ENCODE data around the gene MINAR1.

The MINAR1 gene

GRCh38 chr15:79432345-79433275, 474 bp downstream of the MINAR1 start:
- DNase-seq = no peak

DNA sequence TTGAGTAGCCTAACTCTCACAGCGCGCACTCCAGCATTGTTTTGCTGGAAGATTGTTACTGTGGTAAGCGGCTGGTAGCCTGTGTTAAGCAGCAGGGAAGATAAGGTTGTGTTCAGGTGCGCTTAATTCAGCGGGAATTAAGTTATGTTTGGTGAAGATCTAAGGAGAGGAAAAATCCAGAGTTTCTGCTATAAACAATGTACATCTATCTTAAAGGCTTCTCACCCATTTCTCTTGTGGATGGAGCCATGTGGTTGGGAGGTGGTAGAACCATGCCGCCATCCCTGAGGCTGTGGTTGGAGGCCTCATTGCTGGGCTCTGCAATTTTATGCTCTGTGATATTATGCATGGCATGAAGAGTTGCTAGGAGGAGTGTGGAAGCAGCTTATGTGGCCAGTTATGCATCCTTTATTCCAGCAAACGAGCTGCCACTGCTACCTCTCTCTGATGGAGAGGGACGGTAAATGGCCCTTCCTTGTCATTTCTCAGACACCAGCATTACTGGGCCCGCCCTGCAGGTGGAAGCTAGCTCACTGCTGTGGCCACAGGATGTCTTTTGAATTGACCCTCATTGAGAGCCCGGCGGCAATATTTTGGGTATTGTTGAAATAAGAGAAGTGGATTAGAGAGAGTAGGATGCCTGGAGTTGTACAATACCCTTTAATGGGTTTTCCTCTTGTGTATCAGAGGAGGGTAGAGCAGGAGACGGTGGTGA, 1.3 kb downstream of the MINAR1 start:
- no peak for DNase-seq

- DNase-seq = no peak
Measured at GRCh38 chr15:79434361-79434760, 2.2 kb downstream of the MINAR1 start.

- no peak for DNase-seq
Measured at GRCh38 chr15:79436037-79436780, 4.1 kb downstream of the MINAR1 start.

DNA sequence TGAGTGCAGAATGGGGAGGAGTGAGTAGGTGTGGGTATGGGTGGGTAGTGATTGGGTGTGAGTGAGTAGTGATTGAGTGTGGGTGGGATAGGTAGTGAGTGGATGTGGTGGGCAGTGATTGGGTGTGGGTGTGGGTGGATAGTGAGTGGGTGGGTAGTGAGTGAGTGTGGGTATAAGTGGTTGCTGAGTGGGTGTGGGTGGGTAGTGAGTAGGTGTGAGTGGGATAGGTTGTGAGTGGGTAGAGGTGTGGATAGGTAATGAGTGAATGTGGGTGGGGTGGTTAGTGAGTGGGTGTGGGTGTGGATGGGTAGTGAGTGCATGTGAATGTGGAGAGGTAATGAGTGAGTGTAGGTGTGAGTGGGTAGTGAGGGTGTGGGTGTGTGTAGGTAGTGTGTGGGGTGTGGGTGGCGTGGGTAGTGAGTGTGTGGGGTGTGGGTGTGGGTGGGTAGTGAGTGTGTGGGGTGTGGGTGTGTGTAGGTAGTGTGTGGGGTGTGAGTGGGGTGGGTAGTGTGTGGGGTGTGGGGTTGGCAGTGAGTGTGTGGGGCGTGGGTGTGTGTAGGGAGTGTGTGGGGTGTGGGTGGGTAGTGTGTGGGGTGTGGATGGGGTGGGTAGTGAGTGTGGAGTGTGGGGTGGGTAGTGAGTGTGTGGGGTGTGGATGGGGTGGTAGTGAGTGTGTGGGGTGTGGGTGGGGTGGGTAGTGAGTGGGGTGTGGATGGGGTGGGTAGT, 5.3 kb downstream of the MINAR1 start:
- DNase-seq = no peak

- DNase-seq = no peak
Measured at GRCh38 chr15:79439236-79439635, 7.1 kb downstream of the MINAR1 start.

GRCh38 chr15:79440355-79440908, 8.3 kb downstream of the MINAR1 start:
- DNase-seq = no peak

DNA sequence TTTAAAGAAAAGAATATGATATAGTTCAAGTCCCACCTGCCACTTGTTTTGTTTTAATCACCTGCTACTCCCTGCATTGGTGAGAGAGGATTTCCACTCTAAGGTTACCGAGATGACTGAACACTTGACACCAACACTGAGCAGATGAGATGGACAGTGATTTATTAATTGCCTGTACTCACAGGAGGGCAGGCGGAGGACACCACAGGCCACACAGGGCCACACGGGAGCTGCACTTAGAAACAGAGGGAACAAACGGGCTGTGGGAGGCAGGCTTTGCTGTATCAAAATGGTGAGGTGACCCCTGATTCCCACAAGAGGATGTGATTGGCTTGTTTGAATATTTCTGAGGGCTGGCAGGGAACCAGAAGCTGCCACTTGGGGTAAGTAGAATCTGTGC, 10.8 kb downstream of the MINAR1 start:
- no peak for DNase-seq

DNA sequence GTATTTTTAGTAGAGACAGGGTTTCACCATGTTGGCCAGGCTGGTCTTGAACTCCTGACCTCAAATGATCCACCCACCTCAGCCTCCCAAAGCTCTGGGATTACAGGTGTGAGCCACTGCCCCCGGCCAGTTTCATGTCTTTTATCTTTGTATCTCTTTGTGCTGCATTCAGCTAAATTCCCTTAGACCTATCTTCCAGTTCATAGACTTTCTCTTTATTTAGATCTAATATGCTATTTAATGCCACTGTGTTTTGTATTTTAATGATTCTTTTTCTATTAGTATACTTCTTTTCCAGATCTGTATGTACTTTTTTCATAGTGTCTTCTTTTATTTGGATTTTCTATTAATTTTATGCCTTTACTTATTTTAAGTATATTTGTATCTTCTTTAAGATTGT, 14.9 kb downstream of the MINAR1 start:
- no peak for DNase-seq

GRCh38 chr15:79450648-79451047, 18.5 kb downstream of the MINAR1 start:
- DNase-seq = no peak

DNA sequence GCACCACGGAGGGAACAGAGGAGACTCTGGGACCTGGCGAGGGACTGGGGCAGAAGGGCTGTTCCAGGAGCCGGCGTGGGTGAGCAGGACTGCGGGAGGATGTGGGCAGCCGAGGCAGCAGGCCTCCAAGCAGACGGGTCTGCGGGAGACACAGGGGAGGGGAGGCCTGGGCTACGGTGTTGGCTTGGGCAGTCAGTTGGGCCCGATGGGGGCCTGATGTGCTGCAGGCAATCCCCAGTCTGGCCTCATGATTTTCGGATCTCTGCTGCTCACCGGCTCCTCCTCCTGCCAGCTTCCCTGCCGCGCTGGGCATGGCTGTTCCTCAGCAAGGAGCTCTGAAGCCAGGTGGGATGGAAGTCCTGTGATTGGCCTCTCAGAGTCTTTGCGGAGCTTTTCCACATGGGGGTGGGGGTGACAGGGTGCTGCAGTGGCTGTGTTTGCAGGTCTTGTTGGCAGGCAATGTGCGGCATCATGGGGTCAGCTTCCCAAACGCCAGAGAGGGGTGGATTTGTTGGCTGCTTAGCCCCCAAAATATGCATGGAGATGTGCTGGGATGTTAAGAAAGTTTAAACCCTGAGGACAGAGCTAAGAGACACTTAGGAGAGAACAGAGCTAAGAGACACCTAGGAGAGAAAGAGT, 19.3 kb downstream of the MINAR1 start:
- no peak for DNase-seq

DNA sequence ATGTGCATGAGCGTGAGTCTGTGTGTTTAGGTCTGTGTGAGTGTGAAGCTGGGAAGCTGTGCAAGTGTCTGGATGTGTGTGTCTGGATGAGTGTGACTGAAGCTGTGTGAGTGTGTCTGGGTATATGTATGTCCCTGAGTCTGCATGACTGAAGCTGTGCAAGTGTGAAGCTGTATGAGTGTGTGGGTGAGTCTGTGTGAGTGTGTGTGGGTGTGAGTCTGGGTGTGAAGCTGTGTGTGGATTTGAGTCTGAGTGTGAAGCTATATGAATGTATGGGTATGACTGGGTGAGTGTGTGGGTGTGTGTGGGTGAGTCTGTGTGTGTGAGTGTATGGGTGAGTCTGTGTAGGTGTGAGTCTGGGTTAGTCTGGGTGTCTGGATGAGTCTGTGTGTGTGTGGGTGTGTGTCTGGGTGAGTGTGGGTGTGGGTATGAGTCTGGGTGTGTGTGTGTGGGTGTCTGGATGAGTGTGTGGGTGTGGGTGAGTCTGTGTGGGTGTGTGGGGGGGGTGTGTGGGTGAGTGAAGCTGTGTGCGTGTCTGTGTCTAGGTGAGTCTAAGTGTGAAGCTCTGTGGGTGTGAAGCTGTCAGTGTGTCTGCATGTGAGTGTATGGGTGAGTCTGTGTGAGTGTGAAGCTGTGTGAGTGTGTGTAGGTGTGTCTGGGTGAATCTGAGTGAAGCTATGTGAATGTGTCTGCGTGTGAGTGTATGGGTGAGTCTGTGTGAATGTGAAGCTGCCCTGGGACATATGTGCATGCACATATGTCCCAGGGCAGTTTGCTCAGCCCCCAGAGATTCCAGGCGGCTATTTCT, 20.3 kb downstream of the MINAR1 start:
- no peak for DNase-seq

GRCh38 chr15:79453446-79453845, 21.3 kb downstream of the MINAR1 start:
- DNase-seq = no peak

- no peak for DNase-seq
Measured at GRCh38 chr15:79454063-79454462, 21.9 kb downstream of the MINAR1 start.

GRCh38 chr15:79455361-79455760, 23.2 kb downstream of the MINAR1 start:
- no peak for DNase-seq

- DNase-seq = no peak
Measured at GRCh38 chr15:79455943-79456342, 23.8 kb downstream of the MINAR1 start.

DNA sequence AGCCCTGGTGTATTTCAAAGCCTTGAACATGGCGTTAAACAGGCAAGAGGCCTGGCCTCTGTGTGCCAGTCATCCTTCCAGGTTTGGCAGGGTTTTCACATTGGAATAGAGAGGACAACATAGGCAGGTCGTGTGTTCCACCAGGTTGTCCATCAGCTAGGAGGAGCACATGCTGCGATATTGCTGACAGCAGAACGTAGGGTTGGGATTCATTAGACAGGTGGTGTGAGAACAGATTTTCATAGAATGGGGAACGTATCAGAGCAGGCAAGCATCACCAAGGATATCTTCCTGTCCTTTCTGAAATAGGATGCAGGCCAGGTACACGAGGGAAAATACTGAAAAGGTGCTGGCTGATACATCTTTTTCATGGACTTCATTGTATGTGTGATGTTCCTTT, 26.4 kb downstream of the MINAR1 start:
- DNase-seq = no peak

DNA sequence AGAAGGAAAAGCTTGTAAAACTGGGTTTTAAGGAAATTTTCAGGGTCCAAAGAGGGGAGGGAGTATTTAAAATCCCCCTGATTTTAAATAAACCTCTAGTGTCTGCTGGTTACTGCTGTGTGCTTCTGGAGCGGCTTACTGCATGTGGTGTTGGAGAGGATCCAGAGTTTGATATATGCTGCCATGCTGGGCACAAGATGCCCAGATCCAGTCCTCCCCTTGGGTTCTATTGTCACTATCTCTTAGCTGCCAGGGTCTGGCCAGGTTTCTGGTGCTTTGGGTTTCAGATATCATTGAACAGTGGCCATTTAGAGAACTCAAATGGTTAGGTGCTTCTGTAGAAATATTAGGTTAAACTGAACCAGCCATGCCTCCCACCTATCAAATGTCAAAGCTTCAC, 27.5 kb downstream of the MINAR1 start:
- DNase-seq = no peak

GRCh38 chr15:79463043-79463780, 31.1 kb downstream of the MINAR1 start:
- DNase-seq = no peak

- no peak for DNase-seq
Measured at GRCh38 chr15:79463781-79464270, 31.7 kb downstream of the MINAR1 start.
